ENCODE data around the gene C2orf72.
"Not testable (repeated sequence)": the region's sequence is repeated elsewhere in the genome, so short reads cannot be mapped to it uniquely, and the experiment has no call there.

DNA sequence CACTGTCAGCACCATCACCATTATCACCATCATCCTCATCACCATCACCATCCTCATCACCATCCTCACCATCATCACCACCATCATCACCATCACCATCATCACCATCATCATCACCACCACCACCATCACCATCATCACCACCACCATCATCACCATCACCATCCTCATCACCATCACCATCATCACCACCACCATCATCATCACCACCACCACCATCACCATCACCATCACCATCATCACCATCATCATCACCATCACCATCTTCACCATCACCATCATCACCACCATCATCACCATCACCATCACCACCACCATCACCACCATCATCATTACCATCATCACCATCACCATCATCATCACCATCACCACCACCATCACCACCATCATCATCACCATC lies 32.4 kb upstream of the C2orf72 start:
- TF ChIP-seq, protein P1, sequence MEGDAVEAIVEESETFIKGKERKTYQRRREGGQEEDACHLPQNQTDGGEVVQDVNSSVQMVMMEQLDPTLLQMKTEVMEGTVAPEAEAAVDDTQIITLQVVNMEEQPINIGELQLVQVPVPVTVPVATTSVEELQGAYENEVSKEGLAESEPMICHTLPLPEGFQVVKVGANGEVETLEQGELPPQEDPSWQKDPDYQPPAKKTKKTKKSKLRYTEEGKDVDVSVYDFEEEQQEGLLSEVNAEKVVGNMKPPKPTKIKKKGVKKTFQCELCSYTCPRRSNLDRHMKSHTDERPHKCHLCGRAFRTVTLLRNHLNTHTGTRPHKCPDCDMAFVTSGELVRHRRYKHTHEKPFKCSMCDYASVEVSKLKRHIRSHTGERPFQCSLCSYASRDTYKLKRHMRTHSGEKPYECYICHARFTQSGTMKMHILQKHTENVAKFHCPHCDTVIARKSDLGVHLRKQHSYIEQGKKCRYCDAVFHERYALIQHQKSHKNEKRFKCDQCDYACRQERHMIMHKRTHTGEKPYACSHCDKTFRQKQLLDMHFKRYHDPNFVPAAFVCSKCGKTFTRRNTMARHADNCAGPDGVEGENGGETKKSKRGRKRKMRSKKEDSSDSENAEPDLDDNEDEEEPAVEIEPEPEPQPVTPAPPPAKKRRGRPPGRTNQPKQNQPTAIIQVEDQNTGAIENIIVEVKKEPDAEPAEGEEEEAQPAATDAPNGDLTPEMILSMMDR (conservative IDR thresholded peaks at IDR 0.05; ENCODE audit: low read length), result not testable (repeated sequence)
- not testable (repeated sequence) for TF ChIP-seq EZH2phosphoT487 (IDR thresholded peaks at IDR 0.05; ENCODE audit: borderline replicate concordance)
